ENCODE data around the gene ZNF263. TPM values are rescaled to one million over a fixed set of nuclear protein-coding genes. Genes with fewer than 3 reads are reported as not detected.
A peak's percentile ranks its signal among the peaks of the same experiment; 100 is the strongest.

The ZNF263 gene
- total RNA-seq, 1 experiment from 2014 or later: 34.8 TPM

DNA sequence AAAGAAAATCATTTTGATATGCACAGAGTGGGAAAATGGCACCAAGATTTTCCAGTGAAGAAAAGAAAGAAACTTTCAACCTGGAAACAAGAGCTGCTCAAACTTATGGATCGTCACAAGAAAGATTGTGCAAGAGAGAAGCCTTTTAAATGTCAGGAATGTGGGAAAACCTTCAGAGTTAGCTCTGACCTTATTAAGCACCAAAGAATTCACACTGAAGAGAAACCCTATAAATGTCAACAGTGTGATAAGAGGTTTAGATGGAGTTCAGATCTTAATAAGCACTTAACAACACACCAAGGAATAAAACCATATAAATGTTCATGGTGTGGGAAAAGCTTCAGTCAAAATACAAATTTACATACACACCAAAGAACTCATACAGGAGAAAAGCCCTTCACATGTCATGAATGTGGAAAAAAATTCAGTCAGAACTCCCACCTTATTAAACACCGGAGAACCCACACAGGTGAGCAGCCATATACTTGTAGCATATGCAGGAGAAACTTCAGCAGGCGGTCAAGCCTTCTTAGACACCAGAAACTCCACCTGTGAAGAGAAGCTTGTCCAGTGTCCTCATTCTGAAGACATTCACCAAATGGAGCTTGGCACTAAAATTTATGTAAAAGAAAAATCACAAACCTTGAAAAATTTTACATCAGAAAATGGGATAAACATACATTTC lies 34.2 kb downstream of the ZNF263 start:
- POLR2A ChIA-PET (ENCODE audit: low non-redundant PET): no interaction called here
- CTCF ChIA-PET: no interaction called here
- BruUV-seq (replicated peaks): TSS peak; percentile 23
- H3K4me3 ChIP-seq (ENCODE audit: low read depth, low read length, poor library complexity, severe bottlenecking): no peak overlapping the region
- peaks cover 82% of the 10 kb centered on the region for H3K9me3 ChIP-seq (ENCODE audit: low read depth, low read length, poor library complexity, severe bottlenecking)
- H3K36me3 ChIP-seq (ENCODE audit: insufficient read depth, low read length, poor library complexity, severe bottlenecking): peaks cover 55% of the 10 kb centered on the region
- no peaks in the 10 kb centered on the region for H3K4me1 ChIP-seq (ENCODE audit: insufficient read depth, low read length, poor library complexity, severe bottlenecking)
- no peak for DNase-seq (ENCODE audit: low spot score)
- no peaks in the 10 kb centered on the region for H3K27me3 ChIP-seq (replicated peaks; ENCODE audit: insufficient read depth, low read depth, low read length, poor library complexity)
- intact Hi-C loops (cut with micrococcal nuclease; ENCODE audit: unreplicated experiment): no loop called here
- H3K27ac ChIP-seq (ENCODE audit: low read depth, low read length, poor library complexity, severe bottlenecking): no peak overlapping the region
- no peak for TF ChIP-seq EZH2 (IDR thresholded peaks at IDR 0.05; ENCODE audit: borderline replicate concordance, low read depth, low read length, poor library complexity, severe bottlenecking)
- TF ChIP-seq, protein P1, sequence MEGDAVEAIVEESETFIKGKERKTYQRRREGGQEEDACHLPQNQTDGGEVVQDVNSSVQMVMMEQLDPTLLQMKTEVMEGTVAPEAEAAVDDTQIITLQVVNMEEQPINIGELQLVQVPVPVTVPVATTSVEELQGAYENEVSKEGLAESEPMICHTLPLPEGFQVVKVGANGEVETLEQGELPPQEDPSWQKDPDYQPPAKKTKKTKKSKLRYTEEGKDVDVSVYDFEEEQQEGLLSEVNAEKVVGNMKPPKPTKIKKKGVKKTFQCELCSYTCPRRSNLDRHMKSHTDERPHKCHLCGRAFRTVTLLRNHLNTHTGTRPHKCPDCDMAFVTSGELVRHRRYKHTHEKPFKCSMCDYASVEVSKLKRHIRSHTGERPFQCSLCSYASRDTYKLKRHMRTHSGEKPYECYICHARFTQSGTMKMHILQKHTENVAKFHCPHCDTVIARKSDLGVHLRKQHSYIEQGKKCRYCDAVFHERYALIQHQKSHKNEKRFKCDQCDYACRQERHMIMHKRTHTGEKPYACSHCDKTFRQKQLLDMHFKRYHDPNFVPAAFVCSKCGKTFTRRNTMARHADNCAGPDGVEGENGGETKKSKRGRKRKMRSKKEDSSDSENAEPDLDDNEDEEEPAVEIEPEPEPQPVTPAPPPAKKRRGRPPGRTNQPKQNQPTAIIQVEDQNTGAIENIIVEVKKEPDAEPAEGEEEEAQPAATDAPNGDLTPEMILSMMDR (conservative IDR thresholded peaks at IDR 0.05; ENCODE audit: low read depth, low read length): no peak

DNA sequence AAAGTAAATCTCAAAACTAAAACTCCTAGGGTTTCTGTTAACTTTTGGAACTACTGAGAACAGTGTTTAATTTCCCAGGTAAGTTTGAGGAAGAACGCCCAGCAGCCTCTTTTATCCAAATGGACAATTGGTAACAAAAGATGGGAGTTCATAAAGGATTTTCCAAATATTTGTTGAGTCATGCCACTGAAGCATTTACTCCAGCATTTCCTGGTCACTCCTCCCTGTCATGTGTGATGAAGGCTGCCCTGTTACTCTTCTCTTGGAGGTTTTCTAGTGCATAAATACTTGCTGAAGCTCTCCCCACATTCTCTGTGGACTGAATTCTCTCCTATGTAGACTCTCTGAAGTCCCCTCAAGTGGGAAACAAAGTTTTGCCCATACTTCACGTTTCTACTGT lies 38.5 kb downstream of the ZNF263 start:
- H3K27me3 ChIP-seq (replicated peaks; ENCODE audit: insufficient read depth, low read depth, low read length, poor library complexity): no peaks in the 10 kb centered on the region
- no peak overlapping the region for H3K27ac ChIP-seq (ENCODE audit: low read depth, low read length, poor library complexity, severe bottlenecking)
- CTCF ChIA-PET: no interaction called here
- no peaks in the 10 kb centered on the region for H3K4me1 ChIP-seq (ENCODE audit: insufficient read depth, low read length, poor library complexity, severe bottlenecking)
- H3K36me3 ChIP-seq (ENCODE audit: insufficient read depth, low read length, poor library complexity, severe bottlenecking): peaks cover 20% of the 10 kb centered on the region
- POLR2A ChIA-PET (ENCODE audit: low non-redundant PET): no interaction called here
- TF ChIP-seq, protein P1 (conservative IDR thresholded peaks at IDR 0.05; ENCODE audit: low read depth, low read length): no peak
- no peak for TF ChIP-seq EZH2 (IDR thresholded peaks at IDR 0.05; ENCODE audit: borderline replicate concordance, low read depth, low read length, poor library complexity, severe bottlenecking)
- BruUV-seq (replicated peaks): no TSS peak
- peaks cover 56% of the 10 kb centered on the region for H3K9me3 ChIP-seq (ENCODE audit: low read depth, low read length, poor library complexity, severe bottlenecking)
- intact Hi-C loops (cut with micrococcal nuclease; ENCODE audit: unreplicated experiment): no loop called here
- H3K4me3 ChIP-seq (ENCODE audit: low read depth, low read length, poor library complexity, severe bottlenecking): no peak overlapping the region
- DNase-seq (ENCODE audit: low spot score): no peak

DNA sequence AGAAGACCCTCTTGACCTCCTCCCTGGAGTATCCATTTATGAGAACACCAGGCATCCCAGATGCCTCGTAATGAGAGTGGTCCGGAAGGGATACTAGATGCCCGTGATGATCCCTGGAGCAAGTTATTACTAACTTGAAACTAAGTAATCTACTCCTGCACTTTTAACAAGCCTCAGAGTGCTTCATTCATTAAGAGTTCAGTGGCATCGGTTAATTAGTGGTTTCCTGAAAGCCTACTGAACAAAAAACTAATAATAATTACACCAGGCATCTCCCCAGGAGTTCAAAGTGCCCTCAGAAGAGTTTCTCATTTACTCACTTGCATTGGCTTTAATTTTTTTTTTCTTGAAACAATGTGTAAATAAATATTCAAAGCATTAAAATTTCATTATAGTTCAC lies 44.2 kb downstream of the ZNF263 start:
- H3K27ac ChIP-seq (ENCODE audit: low read depth, low read length, poor library complexity, severe bottlenecking): no peak overlapping the region
- no peaks in the 10 kb centered on the region for H3K36me3 ChIP-seq (ENCODE audit: insufficient read depth, low read length, poor library complexity, severe bottlenecking)
- peaks cover 5% of the 10 kb centered on the region for H3K9me3 ChIP-seq (ENCODE audit: low read depth, low read length, poor library complexity, severe bottlenecking)
- H3K27me3 ChIP-seq (replicated peaks; ENCODE audit: insufficient read depth, low read depth, low read length, poor library complexity): no peaks in the 10 kb centered on the region
- TF ChIP-seq EZH2 (IDR thresholded peaks at IDR 0.05; ENCODE audit: borderline replicate concordance, low read depth, low read length, poor library complexity, severe bottlenecking): no peak
- TF ChIP-seq, protein P1 (conservative IDR thresholded peaks at IDR 0.05; ENCODE audit: low read depth, low read length): no peak
- DNase-seq (ENCODE audit: low spot score): no peak
- H3K4me1 ChIP-seq (ENCODE audit: insufficient read depth, low read length, poor library complexity, severe bottlenecking): no peaks in the 10 kb centered on the region
- CTCF ChIA-PET: no interaction called here
- intact Hi-C loops (cut with micrococcal nuclease; ENCODE audit: unreplicated experiment): no loop called here
- POLR2A ChIA-PET (ENCODE audit: low non-redundant PET): no interaction called here
- H3K4me3 ChIP-seq (ENCODE audit: low read depth, low read length, poor library complexity, severe bottlenecking): no peak overlapping the region
- BruUV-seq (replicated peaks): no TSS peak
